ENCODE measurements around the gene SCNN1A.

Gene SCNN1A

DNA sequence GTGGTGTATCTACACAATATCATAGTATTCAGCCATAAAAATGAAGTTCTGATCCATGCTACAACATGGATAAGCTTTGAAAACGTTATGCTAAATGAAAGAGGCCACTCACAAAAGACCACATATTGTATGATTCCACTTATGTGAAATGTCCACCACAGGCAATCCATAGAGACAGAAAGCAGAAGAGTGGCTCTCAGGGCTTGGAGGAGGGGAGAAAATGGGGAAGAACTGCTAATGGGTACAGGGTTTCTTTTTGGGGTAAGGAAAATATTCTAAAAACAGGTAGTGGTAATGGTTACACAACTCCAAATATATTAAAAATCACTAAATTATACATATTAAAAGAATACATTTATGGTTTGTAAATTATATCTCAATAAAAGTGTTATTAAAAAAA lies 16.5 kb downstream of the SCNN1A start:
- no peak for DNase-seq (ENCODE audit: low read depth, low spot score)
- Histone ChIP-seq H3K4me3 (ENCODE audit: insufficient read length, low read depth) (no peak overlapping the region), H3K9me3 (ENCODE audit: insufficient read depth, low read length) (no peaks in the 10 kb centered on the region), H3K36me3 (ENCODE audit: insufficient read depth, insufficient read length, low read length) (no peaks in the 10 kb centered on the region), H3K27me3 (ENCODE audit: insufficient read depth, insufficient read length) (no peaks in the 10 kb centered on the region), H3K9ac (ENCODE audit: insufficient read length, low read depth) (no peak overlapping the region), H3K4me1 (ENCODE audit: insufficient read depth, insufficient read length) (peaks cover 19% of the 10 kb centered on the region)
- no peak for TF ChIP-seq ZNF274 (IDR thresholded peaks at IDR 0.05; ENCODE audit: low read depth, low read length)
- no peak for TF ChIP-seq SUZ12 (IDR thresholded peaks at IDR 0.05; ENCODE audit: extremely low read depth, insufficient read depth, insufficient read length)

GRCh38 chr12:6356374-6356820 lies 19.0 kb downstream of the SCNN1A start:
- TF ChIP-seq ZNF274 (IDR thresholded peaks at IDR 0.05; ENCODE audit: low read depth, low read length) (no peak), YY1 (IDR thresholded peaks at IDR 0.05; ENCODE audit: insufficient read depth, insufficient read length) (no peak), SUZ12 (IDR thresholded peaks at IDR 0.05; ENCODE audit: extremely low read depth, insufficient read depth, insufficient read length) (no peak)
- Histone ChIP-seq H3K4me1 (ENCODE audit: insufficient read depth, insufficient read length) (peaks cover 14% of the 10 kb centered on the region), H3K9ac (ENCODE audit: insufficient read length, low read depth) (no peak overlapping the region)

GRCh38 chr12:6355491-6356373 lies 19.6 kb downstream of the SCNN1A start:
- Histone ChIP-seq H3K27me3 (ENCODE audit: insufficient read depth, insufficient read length) (no peaks in the 10 kb centered on the region), H3K9ac (ENCODE audit: insufficient read length, low read depth) (no peak overlapping the region), H3K36me3 (ENCODE audit: insufficient read depth, insufficient read length, low read length) (no peaks in the 10 kb centered on the region), H3K4me1 (ENCODE audit: insufficient read depth, insufficient read length) (peaks cover 14% of the 10 kb centered on the region), H3K4me3 (ENCODE audit: insufficient read length, low read depth) (no peak overlapping the region), H3K9me3 (ENCODE audit: insufficient read depth, low read length) (no peaks in the 10 kb centered on the region)
- TF ChIP-seq SUZ12 (IDR thresholded peaks at IDR 0.05; ENCODE audit: extremely low read depth, insufficient read depth, insufficient read length) (no peak), YY1 (IDR thresholded peaks at IDR 0.05; ENCODE audit: insufficient read depth, insufficient read length) (no peak), ZNF274 (IDR thresholded peaks at IDR 0.05; ENCODE audit: low read depth, low read length) (no peak)
- no peak for DNase-seq (ENCODE audit: low read depth, low spot score)

More at GRCh38 chr12:6356374-6356820, 19.0 kb downstream of the SCNN1A start:
- Histone ChIP-seq H3K9me3 (ENCODE audit: insufficient read depth, low read length) (no peaks in the 10 kb centered on the region), H3K4me3 (ENCODE audit: insufficient read length, low read depth) (no peak overlapping the region), H3K27me3 (ENCODE audit: insufficient read depth, insufficient read length) (no peaks in the 10 kb centered on the region), H3K36me3 (ENCODE audit: insufficient read depth, insufficient read length, low read length) (no peaks in the 10 kb centered on the region)
- no peak for DNase-seq (ENCODE audit: low read depth, low spot score)

- no peaks in the 10 kb centered on the region for H3K36me3 ChIP-seq (ENCODE audit: insufficient read depth, insufficient read length, low read length)
- TF ChIP-seq SUZ12 (IDR thresholded peaks at IDR 0.05; ENCODE audit: extremely low read depth, insufficient read depth, insufficient read length) (no peak), ZNF274 (IDR thresholded peaks at IDR 0.05; ENCODE audit: low read depth, low read length) (no peak), YY1 (IDR thresholded peaks at IDR 0.05; ENCODE audit: insufficient read depth, insufficient read length) (no peak)
- no peak overlapping the region for H3K9ac ChIP-seq (ENCODE audit: insufficient read length, low read depth)
- peaks cover 14% of the 10 kb centered on the region for H3K4me1 ChIP-seq (ENCODE audit: insufficient read depth, insufficient read length)
- no peak for DNase-seq (ENCODE audit: low read depth, low spot score)
- no peaks in the 10 kb centered on the region for H3K9me3 ChIP-seq (ENCODE audit: insufficient read depth, low read length)
- H3K27me3 ChIP-seq (ENCODE audit: insufficient read depth, insufficient read length) = no peaks in the 10 kb centered on the region
- H3K4me3 ChIP-seq (ENCODE audit: insufficient read length, low read depth) = no peak overlapping the region
Measured at GRCh38 chr12:6354495-6355393, 20.6 kb downstream of the SCNN1A start.

- Histone ChIP-seq H3K4me3 (ENCODE audit: insufficient read length, low read depth) (no peak overlapping the region), H3K4me1 (ENCODE audit: insufficient read depth, insufficient read length) (peaks cover 16% of the 10 kb centered on the region), H3K9me3 (ENCODE audit: insufficient read depth, low read length) (no peaks in the 10 kb centered on the region), H3K36me3 (ENCODE audit: insufficient read depth, insufficient read length, low read length) (no peaks in the 10 kb centered on the region), H3K9ac (ENCODE audit: insufficient read length, low read depth) (no peak overlapping the region), H3K27me3 (ENCODE audit: insufficient read depth, insufficient read length) (no peaks in the 10 kb centered on the region)
- no peak for DNase-seq (ENCODE audit: low read depth, low spot score)
- no peak for TF ChIP-seq SUZ12 (IDR thresholded peaks at IDR 0.05; ENCODE audit: extremely low read depth, insufficient read depth, insufficient read length)
- no peak for TF ChIP-seq ZNF274 (IDR thresholded peaks at IDR 0.05; ENCODE audit: low read depth, low read length)
- TF ChIP-seq YY1 (IDR thresholded peaks at IDR 0.05; ENCODE audit: insufficient read depth, insufficient read length) = no peak
Measured at GRCh38 chr12:6352193-6353173, 22.9 kb downstream of the SCNN1A start.

GRCh38 chr12:6351622-6352021 lies 23.7 kb downstream of the SCNN1A start:
- H3K9ac ChIP-seq (ENCODE audit: insufficient read length, low read depth) = no peak overlapping the region
- no peaks in the 10 kb centered on the region for H3K9me3 ChIP-seq (ENCODE audit: insufficient read depth, low read length)
- TF ChIP-seq YY1 (IDR thresholded peaks at IDR 0.05; ENCODE audit: insufficient read depth, insufficient read length) (no peak), ZNF274 (IDR thresholded peaks at IDR 0.05; ENCODE audit: low read depth, low read length) (no peak), SUZ12 (IDR thresholded peaks at IDR 0.05; ENCODE audit: extremely low read depth, insufficient read depth, insufficient read length) (no peak)
- DNase-seq (ENCODE audit: low read depth, low spot score) = no peak
- no peaks in the 10 kb centered on the region for H3K27me3 ChIP-seq (ENCODE audit: insufficient read depth, insufficient read length)
- H3K4me1 ChIP-seq (ENCODE audit: insufficient read depth, insufficient read length) = peaks cover 16% of the 10 kb centered on the region
- no peak overlapping the region for H3K4me3 ChIP-seq (ENCODE audit: insufficient read length, low read depth)
- H3K36me3 ChIP-seq (ENCODE audit: insufficient read depth, insufficient read length, low read length) = no peaks in the 10 kb centered on the region

All from NT2/D1 (cell line).